Osteoblast (primary cell): Measurements from ENCODE around the gene C1orf105. TPM values are rescaled to one million over a fixed set of nuclear protein-coding genes. Genes with fewer than 3 reads are reported as not detected.

Experiments
- DNase-seq: peaks from one replicate; pipeline ENCODE4 v3.0.0; 2011; ENCODE audit warnings: low spot score, mixed read lengths; ENCODE audit not compliant: insufficient read length; ENCODE audit errors: missing footprints
- H2AFZ ChIP-seq: 2 replicates; pipeline ENCODE4 v1.6.0; 2011; ENCODE audit warnings: mild to moderate bottlenecking, low read length
- H3K27ac ChIP-seq: 2 replicates; pipeline ENCODE4 v1.5.1; 2011; ENCODE audit warnings: mild to moderate bottlenecking, low read depth, low read length, moderate library complexity
- H3K27me3 ChIP-seq: 2 replicates; pipeline ENCODE4 v1.6.0; 2012; ENCODE audit warnings: mild to moderate bottlenecking, control low read depth, inconsistent platforms, low read length, moderate library complexity; ENCODE audit not compliant: insufficient read depth
- H3K36me3 ChIP-seq: 2 replicates; pipeline ENCODE4 v1.5.1; 2011; ENCODE audit warnings: mild to moderate bottlenecking, low read length, control low read depth, moderate library complexity; ENCODE audit not compliant: insufficient read depth
- H3K4me1 ChIP-seq: 2 replicates; pipeline ENCODE4 v1.5.1; 2011; ENCODE audit warnings: mild to moderate bottlenecking, low read length, control low read depth, moderate library complexity; ENCODE audit not compliant: insufficient read depth
- H3K4me2 ChIP-seq: 2 replicates; pipeline ENCODE4 v1.6.0; 2011; ENCODE audit warnings: mild to moderate bottlenecking, low read length; ENCODE audit not compliant: insufficient read depth
- H3K4me3 ChIP-seq: fragments of 200-600 bp; sonication (generic); 3 replicates; pipeline ENCODE4 v1.5.1; 2012; ENCODE audit warnings: mild to moderate bottlenecking, low read length, inconsistent platforms; ENCODE audit not compliant: insufficient read depth
- H3K79me2 ChIP-seq: 2 replicates; pipeline ENCODE4 v1.6.0; 2012; ENCODE audit warnings: mild to moderate bottlenecking, low read length, control low read depth, inconsistent platforms; ENCODE audit not compliant: insufficient read depth
- H3K9me3 ChIP-seq: 2 replicates; pipeline ENCODE4 v1.5.1; 2011; ENCODE audit warnings: low read depth, low read length, control low read depth
- H4K20me1 ChIP-seq: 2 replicates; pipeline ENCODE4 v1.6.0; 2012; ENCODE audit warnings: mild to moderate bottlenecking, low read length, control low read depth; ENCODE audit not compliant: insufficient read depth
- CTCF ChIP-seq: IDR thresholded peaks from 2 replicates; pipeline ENCODE4 v1.5.1; 2011; ENCODE audit warnings: mild to moderate bottlenecking, low read depth, low read length, moderate library complexity; ENCODE audit errors: extremely low read depth
- total RNA-seq: library from RNA; depleted of rRNA; stranded (reverse); fragments of >200 nt; gene quantifications from 2 replicates; pipeline ENCODE4 v1.2.3, GENCODE V29; 2012

Gene C1orf105
- total RNA-seq, 1 donor: not detected

GRCh38 chr1:172478485-172478884, 58.0 kb downstream of the C1orf105 start:
- H3K4me2 ChIP-seq: no peak overlapping the region
- H3K4me1 ChIP-seq: no peaks in the 10 kb centered on the region
- no peaks in the 10 kb centered on the region for H3K79me2 ChIP-seq
- H3K27ac ChIP-seq: no peak overlapping the region
- no peak for DNase-seq
- H3K27me3 ChIP-seq: peaks cover 3% of the 10 kb centered on the region
- no peaks in the 10 kb centered on the region for H3K36me3 ChIP-seq
- H2AFZ ChIP-seq: no peak overlapping the region
- no peaks in the 10 kb centered on the region for H4K20me1 ChIP-seq
- TF ChIP-seq CTCF: no peak
- H3K4me3 ChIP-seq: no peak overlapping the region
- no peaks in the 10 kb centered on the region for H3K9me3 ChIP-seq

- no peak overlapping the region for H3K27ac ChIP-seq
- H4K20me1 ChIP-seq: no peaks in the 10 kb centered on the region
- no peak overlapping the region for H3K4me3 ChIP-seq
- H3K9me3 ChIP-seq: no peaks in the 10 kb centered on the region
- no peak overlapping the region for H3K4me2 ChIP-seq
- no peaks in the 10 kb centered on the region for H3K4me1 ChIP-seq
- H3K36me3 ChIP-seq: no peaks in the 10 kb centered on the region
- H3K27me3 ChIP-seq: peaks cover 8% of the 10 kb centered on the region
- DNase-seq: no peak
- no peak for TF ChIP-seq CTCF
- H3K79me2 ChIP-seq: no peaks in the 10 kb centered on the region
- no peak overlapping the region for H2AFZ ChIP-seq
These were observed 59.9 kb downstream of the C1orf105 start for GRCh38 chr1:172480431-172480830.

GRCh38 chr1:172482044-172482443, 61.6 kb downstream of the C1orf105 start:
- no peaks in the 10 kb centered on the region for H3K79me2 ChIP-seq
- TF ChIP-seq CTCF: no peak
- H3K4me3 ChIP-seq: no peak overlapping the region
- H3K4me1 ChIP-seq: no peaks in the 10 kb centered on the region
- H3K27ac ChIP-seq: no peak overlapping the region
- no peak for DNase-seq
- H3K36me3 ChIP-seq: no peaks in the 10 kb centered on the region
- H3K9me3 ChIP-seq: no peaks in the 10 kb centered on the region
- H3K27me3 ChIP-seq: peaks cover 22% of the 10 kb centered on the region
- H3K4me2 ChIP-seq: no peak overlapping the region
- no peaks in the 10 kb centered on the region for H4K20me1 ChIP-seq
- no peak overlapping the region for H2AFZ ChIP-seq

GRCh38 chr1:172483448-172483847, 63.0 kb downstream of the C1orf105 start:
- TF ChIP-seq CTCF: no peak
- no peaks in the 10 kb centered on the region for H3K9me3 ChIP-seq
- no peaks in the 10 kb centered on the region for H3K36me3 ChIP-seq
- no peak overlapping the region for H2AFZ ChIP-seq
- H3K79me2 ChIP-seq: no peaks in the 10 kb centered on the region
- no peaks in the 10 kb centered on the region for H3K4me1 ChIP-seq
- no peak overlapping the region for H3K27ac ChIP-seq
- H4K20me1 ChIP-seq: no peaks in the 10 kb centered on the region
- no peak overlapping the region for H3K4me2 ChIP-seq
- H3K4me3 ChIP-seq: no peak overlapping the region
- peaks cover 33% of the 10 kb centered on the region for H3K27me3 ChIP-seq
- no peak for DNase-seq
